COLO668 (cell line): ENCODE results near the gene NLGN4X.

ENCODE experiments used
- DNase-seq: peaks from one replicate; lab custom pipeline; 2025; ENCODE audit not compliant: unreplicated experiment; lab: John Stamatoyannopoulos, UW

Gene NLGN4X

DNA sequence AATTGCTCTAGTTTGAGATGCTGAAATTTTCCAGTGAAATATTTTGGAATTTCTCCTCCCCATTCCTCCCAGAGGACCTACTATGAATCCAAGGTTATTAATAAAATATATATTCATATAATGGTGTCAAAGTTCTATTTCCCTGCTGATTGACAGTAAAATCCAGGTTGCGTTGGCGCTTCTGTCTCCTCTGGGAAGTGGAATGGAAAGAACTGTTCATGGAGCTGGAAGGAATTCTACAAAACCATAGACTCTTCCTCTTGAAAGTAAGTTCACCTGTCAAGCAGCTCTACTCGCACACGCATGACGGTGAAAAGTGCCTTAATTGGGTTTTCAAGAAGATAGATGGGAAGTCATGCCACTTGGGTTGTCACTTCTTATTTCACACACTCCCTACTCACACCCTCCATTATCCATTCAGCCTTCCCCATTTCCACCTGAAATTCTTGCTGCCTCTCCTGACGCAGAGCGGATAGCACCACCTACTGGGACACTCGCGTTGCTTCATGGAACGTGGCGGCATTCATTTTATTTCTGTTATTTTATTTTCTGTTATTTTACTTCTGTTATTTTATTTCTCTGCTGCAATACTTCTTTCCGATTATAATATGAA lies 351.6 kb downstream of the NLGN4X start:
- DNase-seq: peak; percentile 1

DNA sequence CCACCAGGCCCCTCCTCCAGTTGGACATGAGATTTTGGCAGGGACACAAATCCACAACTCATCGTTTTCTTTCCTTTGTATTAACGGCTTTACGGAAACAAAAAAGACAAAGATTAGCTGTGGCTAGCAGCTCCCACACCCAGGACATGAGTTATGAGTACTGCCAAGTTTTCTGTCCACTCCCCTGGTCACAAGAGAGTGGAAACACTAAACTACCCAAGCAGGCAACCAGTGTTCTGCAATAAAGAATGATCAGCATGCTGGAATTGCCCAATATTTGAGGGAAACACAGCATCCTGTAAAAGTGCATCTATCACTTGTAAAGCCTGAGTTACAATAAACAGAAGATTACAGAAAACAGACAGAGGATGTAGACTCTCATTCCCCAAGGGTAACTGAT lies 358.4 kb downstream of the NLGN4X start:
- no peak for DNase-seq

DNA sequence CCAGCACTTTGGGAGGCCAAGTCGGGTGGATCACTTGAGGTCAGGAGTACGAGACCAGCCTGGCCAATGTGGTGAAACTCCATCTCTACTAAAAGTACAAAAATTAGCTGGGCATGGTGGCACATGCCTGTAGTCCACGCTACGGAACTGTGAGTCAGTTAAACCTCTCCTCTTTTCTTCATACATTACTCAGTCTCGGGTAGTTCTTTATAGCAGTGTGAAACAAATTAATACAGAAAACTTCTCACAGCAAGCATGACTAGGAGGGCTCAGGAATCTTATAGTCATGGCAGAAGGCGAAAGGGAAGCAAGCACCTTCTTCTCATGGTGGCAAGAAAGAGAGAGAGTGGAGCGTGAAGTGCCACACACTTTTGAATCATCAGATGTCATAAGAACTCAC lies 358.9 kb downstream of the NLGN4X start:
- no peak for DNase-seq

DNA sequence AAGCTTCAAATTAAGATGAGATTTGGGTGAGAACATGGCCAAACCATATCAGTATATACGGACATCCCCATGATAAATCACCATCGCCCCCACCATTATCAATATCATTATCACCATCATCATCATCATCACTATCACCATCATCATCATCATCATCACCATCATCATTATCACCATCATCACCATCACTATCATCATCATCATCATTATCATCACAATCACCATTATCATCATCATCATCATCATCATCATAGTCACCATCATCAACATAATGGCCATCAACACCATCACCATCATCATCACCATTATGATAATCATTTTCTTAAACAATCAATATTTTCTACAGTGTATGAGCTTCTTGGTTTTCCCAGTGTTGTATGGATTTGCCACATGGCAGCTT lies 360.9 kb downstream of the NLGN4X start:
- DNase-seq: no peak

DNA sequence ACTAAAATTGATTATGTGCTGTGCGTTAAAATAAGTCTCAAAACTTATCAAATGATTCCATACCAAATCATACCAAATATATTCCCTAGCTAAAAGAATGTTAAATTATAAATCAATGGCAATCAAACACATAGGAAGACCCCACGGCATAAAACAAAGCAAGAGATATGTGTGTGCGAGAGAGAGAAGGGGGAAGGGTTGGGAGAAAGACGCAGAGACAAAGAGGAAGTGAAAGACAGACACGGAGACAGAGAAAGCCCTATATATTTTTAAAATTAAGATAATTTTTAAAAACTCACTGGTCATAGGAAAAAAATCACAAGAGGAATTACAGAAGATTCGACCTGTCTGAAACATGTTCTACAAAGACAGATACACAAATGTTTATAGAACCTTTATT lies 371.4 kb downstream of the NLGN4X start:
- no peak for DNase-seq

DNA sequence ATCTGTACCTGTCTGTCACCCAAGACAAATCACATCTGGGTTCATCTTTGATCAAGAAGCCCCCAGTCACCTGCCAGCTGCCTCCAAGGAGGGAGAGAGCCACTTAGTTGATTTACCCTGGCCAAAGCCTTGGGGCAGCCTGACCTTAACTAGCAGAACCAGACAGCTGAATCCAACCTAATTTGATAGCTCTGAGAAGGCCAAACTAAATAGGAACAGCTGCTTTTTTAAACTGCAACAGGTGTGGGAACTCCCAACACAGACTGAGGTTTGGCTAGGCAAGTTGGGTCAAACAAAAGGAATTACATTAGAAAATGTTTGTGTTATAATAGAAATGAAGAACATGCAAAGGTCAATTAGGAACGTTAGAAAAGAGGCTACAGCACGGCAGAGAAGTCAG lies 375.7 kb downstream of the NLGN4X start:
- DNase-seq: no peak

DNA sequence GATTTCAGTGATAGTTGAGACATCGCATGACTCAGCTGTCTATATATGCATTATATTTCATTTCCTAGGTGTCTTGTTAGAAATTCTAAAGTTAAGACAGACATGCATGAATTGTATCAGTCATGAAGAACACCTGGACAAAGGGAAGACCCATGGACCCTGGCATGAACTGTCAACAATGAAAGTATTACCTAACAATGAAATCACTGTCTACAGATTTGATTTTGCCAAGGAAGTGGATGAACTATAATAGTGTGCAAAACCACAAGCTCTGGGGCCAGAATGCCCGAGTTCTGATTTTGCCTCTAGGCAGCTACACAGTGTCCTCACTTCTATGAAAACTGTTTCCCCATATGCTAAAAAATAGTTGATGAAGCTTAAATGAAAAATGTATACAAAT lies 386.1 kb downstream of the NLGN4X start:
- no peak for DNase-seq
